GM18526 (cell line): Measurements from ENCODE around the gene AATF.

Experiments
- POLR2A ChIP-seq: IDR thresholded peaks from 3 replicates; pipeline ENCODE4 v1.6.1; 2011; ENCODE audit not compliant: insufficient read length; ENCODE audit errors: extremely low read depth

Gene AATF

GRCh38 chr17:37025847-37026530, 77.2 kb downstream of the AATF start:
- no peak for TF ChIP-seq POLR2A

GRCh38 chr17:37026531-37026869, 77.7 kb downstream of the AATF start:
- TF ChIP-seq POLR2A, result no peak

- no peak for TF ChIP-seq POLR2A
Measured at GRCh38 chr17:37028040-37028439, 79.3 kb downstream of the AATF start.

DNA sequence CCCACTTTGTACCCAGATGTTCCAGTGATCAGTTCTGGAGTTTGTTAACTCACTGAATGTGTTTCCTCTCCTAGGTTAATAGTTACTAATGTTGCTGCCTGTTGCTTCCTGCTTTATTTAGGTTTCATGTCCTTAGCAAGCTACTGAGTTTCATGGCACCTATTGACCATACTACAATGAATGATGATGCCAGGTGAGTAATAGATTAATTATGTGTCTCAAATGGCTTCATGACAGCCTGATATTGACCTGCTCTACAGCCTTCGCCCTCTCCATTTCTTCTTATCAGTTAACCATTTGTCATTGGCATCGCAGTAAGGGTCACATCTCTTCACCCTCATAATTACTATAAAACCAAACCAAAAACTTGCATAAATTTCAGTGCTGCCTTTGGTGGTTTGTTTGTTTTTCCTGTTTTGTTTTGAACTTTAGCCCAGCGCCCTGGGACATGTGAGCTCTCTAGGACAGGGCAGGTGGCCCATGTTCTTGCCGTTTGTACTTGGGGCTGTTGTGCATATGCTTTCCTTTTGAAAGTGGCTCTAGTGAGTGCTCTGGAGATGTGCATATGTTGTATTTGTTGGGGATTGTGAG, 82.8 kb downstream of the AATF start:
- TF ChIP-seq POLR2A, result no peak

DNA sequence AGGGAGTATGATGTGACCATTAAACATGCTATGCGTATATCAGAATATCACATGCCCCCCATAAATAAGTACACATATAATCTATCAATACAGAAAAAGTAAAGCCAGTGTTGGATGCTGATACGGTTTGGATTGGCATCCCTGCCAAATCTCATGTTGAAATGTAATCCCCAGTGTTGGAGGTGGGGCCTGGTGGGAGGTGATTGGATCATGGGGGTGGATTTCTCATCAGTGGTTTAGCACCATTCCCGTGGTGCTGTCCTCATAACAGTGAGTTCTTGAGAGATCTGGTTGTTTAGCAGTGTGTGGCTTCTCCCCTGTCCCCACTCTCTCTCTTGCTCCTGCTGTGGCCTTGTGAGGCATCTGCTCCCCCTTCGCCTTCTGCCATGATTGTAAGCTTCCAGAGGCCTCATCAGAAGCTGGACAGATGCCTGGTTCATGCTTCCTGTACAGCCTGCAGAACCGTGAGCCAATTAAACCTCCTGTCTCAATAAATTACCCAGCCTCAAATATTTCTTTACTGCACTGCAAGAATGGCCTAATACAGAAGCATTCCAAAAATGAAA, 88.9 kb downstream of the AATF start:
- TF ChIP-seq POLR2A, result no peak

DNA sequence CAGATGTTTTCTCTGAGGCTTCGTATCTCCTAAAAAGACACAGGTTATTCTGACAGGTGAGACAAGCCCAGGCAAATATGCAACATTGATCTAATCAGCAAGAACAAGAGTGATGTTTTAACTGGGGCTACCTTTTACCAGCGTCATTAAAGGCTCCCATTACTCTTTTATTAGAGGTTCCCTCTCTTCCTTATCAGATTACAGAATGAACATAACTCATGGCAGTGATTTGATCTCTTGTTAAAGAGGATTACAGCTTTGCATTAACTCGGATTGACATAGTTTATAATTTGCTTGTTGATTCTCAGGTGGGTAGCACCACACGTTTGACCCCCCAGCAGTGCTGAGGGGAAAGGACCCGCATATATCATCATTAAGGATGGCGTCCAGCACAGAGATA, 90.5 kb downstream of the AATF start:
- TF ChIP-seq POLR2A, result no peak

DNA sequence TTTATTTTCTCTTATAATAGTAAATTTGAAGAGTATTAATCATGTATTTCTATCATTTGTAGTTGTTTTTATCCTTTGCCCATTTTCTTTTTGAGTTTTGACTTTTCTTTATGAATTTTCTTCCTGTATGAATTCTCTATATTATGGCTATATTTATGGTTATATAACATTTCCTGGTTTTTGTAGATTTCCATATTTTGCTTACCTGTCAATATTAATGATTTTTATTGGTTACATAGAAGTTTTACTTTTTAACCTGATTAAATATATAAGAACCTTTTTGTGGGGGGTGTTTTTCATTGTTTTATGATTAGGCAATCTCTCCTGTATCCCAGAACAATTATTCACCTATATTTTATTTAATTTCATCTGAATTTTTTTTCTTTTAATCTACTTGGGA, 93.2 kb downstream of the AATF start:
- no peak for TF ChIP-seq POLR2A

DNA sequence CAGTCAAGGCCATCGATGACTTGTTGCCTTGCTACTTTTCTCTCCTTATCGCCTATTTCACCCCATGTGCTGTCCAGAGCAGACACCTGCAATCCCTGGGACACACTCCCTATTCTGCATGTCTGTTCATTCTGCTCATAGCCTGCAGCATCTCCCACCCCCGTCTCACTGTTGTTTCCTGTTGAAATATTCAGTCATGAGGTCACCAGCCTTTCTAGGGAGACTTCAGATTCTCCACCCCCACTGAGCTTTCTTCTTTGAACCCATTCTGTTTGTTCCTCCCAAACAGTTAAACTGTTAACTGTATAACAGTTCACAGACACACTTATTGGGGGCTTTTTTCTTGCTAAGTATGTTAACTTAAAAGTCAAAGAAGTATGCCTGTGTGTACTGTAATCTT, 94.4 kb downstream of the AATF start:
- no peak for TF ChIP-seq POLR2A

- TF ChIP-seq POLR2A, result no peak
Measured at GRCh38 chr17:37045351-37045922, 96.7 kb downstream of the AATF start.

- no peak for TF ChIP-seq POLR2A
Measured at GRCh38 chr17:37047631-37048104, 98.9 kb downstream of the AATF start.

- no peak for TF ChIP-seq POLR2A
Measured at GRCh38 chr17:37048811-37049210, 100.1 kb downstream of the AATF start.

- no peak for TF ChIP-seq POLR2A
Measured at GRCh38 chr17:37050920-37051319, 102.2 kb downstream of the AATF start.

DNA sequence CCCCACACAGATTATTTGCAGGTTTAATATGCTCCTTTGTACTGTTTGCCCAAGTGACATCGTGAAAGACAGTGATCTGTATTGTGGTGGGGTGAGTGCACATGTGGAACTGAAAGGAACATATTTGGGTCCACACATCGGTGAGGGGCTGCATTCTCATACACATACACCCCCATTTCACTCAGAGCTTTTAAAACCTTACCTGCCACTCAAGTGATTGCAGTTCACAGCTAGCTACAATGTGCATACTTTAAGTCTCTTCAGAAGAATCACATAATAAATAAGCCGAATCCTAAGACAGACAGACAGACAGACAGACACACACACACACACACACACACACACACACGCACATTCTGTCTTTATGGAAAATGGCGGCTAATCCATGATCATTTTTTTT, 102.6 kb downstream of the AATF start:
- no peak for TF ChIP-seq POLR2A

DNA sequence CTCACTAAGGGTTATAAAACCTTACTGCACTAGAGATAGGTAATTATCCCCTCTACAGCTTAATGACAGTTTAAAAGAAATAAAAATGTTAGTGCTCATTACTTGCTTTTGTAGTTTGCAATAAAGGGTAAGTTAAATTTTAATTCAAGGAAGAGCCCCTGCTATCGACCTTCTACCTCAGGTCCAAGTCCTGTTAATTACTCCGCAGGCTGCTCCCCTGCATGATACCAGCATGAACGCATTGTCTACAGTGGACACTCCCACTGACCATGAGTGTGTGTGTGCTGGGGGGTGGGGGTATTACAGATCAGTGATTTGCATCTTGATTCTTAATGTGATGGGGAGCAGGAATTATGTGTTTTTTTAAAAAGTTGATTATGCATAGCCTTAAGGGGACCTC, 103.1 kb downstream of the AATF start:
- TF ChIP-seq POLR2A, result no peak

- TF ChIP-seq POLR2A, result no peak
Measured at GRCh38 chr17:37052450-37052849, 103.7 kb downstream of the AATF start.

DNA sequence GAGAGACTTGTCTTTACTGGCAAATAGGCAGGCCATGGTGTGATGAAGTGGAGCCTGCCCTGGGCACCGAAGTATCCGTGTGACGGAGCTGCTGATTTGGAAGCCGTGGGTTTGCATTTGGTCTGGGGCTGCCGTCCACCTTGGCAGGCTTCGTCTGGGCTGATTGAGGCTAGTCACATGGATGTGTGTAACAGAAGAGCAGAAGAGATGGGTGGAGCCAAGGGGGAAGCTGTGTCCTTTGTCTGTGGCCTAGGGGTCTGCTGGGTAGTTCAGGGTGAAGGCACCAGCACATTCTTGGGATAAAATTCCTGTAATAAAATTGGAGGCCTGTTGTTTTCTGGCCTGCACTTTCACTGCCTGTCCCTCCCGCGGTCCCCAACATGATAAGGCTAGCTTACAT, 106.1 kb downstream of the AATF start:
- no peak for TF ChIP-seq POLR2A
